Natural killer cell (primary cell): ENCODE results near the gene OPHN1. TPM values are rescaled to one million over a fixed set of nuclear protein-coding genes. Genes with fewer than 3 reads are reported as not detected.

Experiments
- ATAC-seq, 3 donors: fragments of 150-1000 bp in 2 of 3; fragments of 200-7000 bp in 1 of 3; cut with Tn5 transposase; 1 replicate in 1 of 3; 2 replicates in 2 of 3; pipeline ENCODE4 v1.10.0; 2021; ENCODE audit warnings: mild to moderate bottlenecking in 2 of 3, moderate library complexity in 2 of 3
- DNase-seq, 2 donors: peaks; one replicate each; pipeline versions ENCODE4 v3.0.0 to v3.0.0-alpha.2; 2013 to 2021; ENCODE audit warnings: mixed read lengths in 1 of 2
- H3K27ac ChIP-seq: one replicate; pipeline ENCODE4 v1.5.1; 2013; ENCODE audit warnings: mild to moderate bottlenecking, low read length
- H3K27me3 ChIP-seq: one replicate; pipeline ENCODE4 v1.6.1; 2013; ENCODE audit warnings: low read length; ENCODE audit not compliant: control insufficient read depth, insufficient read depth
- H3K36me3 ChIP-seq: one replicate; pipeline ENCODE4 v1.6.1; 2013; ENCODE audit warnings: low read length; ENCODE audit not compliant: control insufficient read depth, insufficient read depth
- H3K4me1 ChIP-seq: one replicate; pipeline ENCODE4 v1.6.1; 2013; ENCODE audit warnings: low read length; ENCODE audit not compliant: control insufficient read depth, insufficient read depth
- H3K4me3 ChIP-seq: one replicate; pipeline ENCODE4 v1.5.1; 2013; ENCODE audit warnings: low read length
- H3K9me3 ChIP-seq: one replicate; pipeline ENCODE4 v1.6.1; 2013; ENCODE audit warnings: low read length; ENCODE audit not compliant: control insufficient read depth, insufficient read depth
- H3K27ac Mint-ChIP-seq, 2 donors: one replicate each; pipeline ENCODE4 v1.8.0; 2022; ENCODE audit warnings: mild to moderate bottlenecking in 2 of 2, mixed read lengths in 2 of 2, moderate library complexity in 1 of 2
- H3K27me3 Mint-ChIP-seq, 2 donors: one replicate each; pipeline ENCODE4 v1.8.0; 2022; ENCODE audit warnings: low read depth in 2 of 2, mixed read lengths in 2 of 2
- H3K36me3 Mint-ChIP-seq: one replicate; pipeline ENCODE4 v1.8.0; 2022; ENCODE audit warnings: mixed read lengths
- H3K4me1 Mint-ChIP-seq, 2 donors: one replicate each; pipeline ENCODE4 v1.8.0; 2022; ENCODE audit warnings: mixed read lengths in 2 of 2
- H3K4me3 Mint-ChIP-seq: one replicate; pipeline ENCODE4 v1.8.0; 2022; ENCODE audit warnings: mild to moderate bottlenecking, moderate library complexity, mixed read lengths
- H3K9me3 Mint-ChIP-seq, 2 donors: one replicate each; pipeline ENCODE4 v1.8.0; 2022; ENCODE audit warnings: mixed read lengths in 2 of 2
- CTCF ChIP-seq: fragments of 200-600 bp; IDR thresholded peaks from one replicate; pipeline ENCODE4 v1.8.0; 2022; ENCODE audit warnings: antibody characterized with exemption
- WGBS: methylation state at CpG from one replicate; pipeline ENCODE4 v1.1.7; 2013; ENCODE audit warnings: missing lambda C conversion rate; ENCODE audit not compliant: insufficient coverage; 5-methylcytosine and 5-hydroxymethylcytosine counted together
- intact Hi-C: fragments of 100-400 bp; cut with micrococcal nuclease; formaldehyde crosslinking; loops from one replicate; pipeline ENCODE4 v1.14.2; 2022
- total RNA-seq, 4 donors: library from RNA; stranded (reverse); fragments of 120-200 nt in 1 of 4; gene quantifications; one replicate each; pipeline versions ENCODE4 v1.2.3 to v1.2.4, GENCODE V29; 2013 to 2022

OPHN1 gene
- total RNA-seq, 3 donors from 2014 or later (not counting 1 experiment from before 2014, with no cell fraction given): 1.4 to 5.6 (median 3.7) TPM

GRCh38 chrX:68463880-68464279 lies 30.6 kb upstream of the OPHN1 start:
- no CpG with 5 or more reads among the region's 1 CpG for WGBS

GRCh38 chrX:68462653-68463052 lies 29.4 kb upstream of the OPHN1 start:
- no peak overlapping the region for H3K27ac ChIP-seq
- Mint-ChIP-seq H3K4me3 (no peak overlapping the region), H3K4me1 (peaks cover 0 to 4% of the 10 kb centered on the region in 2 donors), H3K9me3 (no peaks in the 10 kb centered on the region), H3K27me3 (peaks cover 2 to 8% of the 10 kb centered on the region in 2 donors), H3K36me3 (no peaks in the 10 kb centered on the region), H3K27ac (no peak overlapping the region)
- H3K27me3 ChIP-seq: no peaks in the 10 kb centered on the region
- WGBS: 45% methylated on average over 3 of the region's 8 CpGs
- no peaks in the 10 kb centered on the region for H3K9me3 ChIP-seq
- DNase-seq: peak in 1 of 2 donors; percentile 51
- no peaks in the 10 kb centered on the region for H3K36me3 ChIP-seq
- intact Hi-C loops: loop anchor here (1.0 kb wide), 1 partner anchor 265 kb away; no protein-coding TSS in a partner anchor
- ATAC-seq: peak; percentile 46 to 86 (median 82)
- H3K4me3 ChIP-seq: no peak overlapping the region
- no peaks in the 10 kb centered on the region for H3K4me1 ChIP-seq
- peak; percentile 56 for TF ChIP-seq CTCF

More at GRCh38 chrX:68463880-68464279, 30.6 kb upstream of the OPHN1 start:
- no peaks in the 10 kb centered on the region for H3K9me3 ChIP-seq
- Mint-ChIP-seq H3K4me1 (peaks cover 0 to 4% of the 10 kb centered on the region in 2 donors), H3K9me3 (no peaks in the 10 kb centered on the region), H3K4me3 (no peak overlapping the region), H3K36me3 (no peaks in the 10 kb centered on the region), H3K27me3 (peaks cover 3 to 8% of the 10 kb centered on the region in 2 donors), H3K27ac (no peak overlapping the region)
- no peak for DNase-seq
- H3K4me3 ChIP-seq: no peak overlapping the region
- H3K36me3 ChIP-seq: no peaks in the 10 kb centered on the region
- H3K27ac ChIP-seq: no peak overlapping the region
- TF ChIP-seq CTCF: no peak
- ATAC-seq: no peak
- no peaks in the 10 kb centered on the region for H3K27me3 ChIP-seq
- intact Hi-C loops: no loop called here
- no peaks in the 10 kb centered on the region for H3K4me1 ChIP-seq

GRCh38 chrX:68462197-68462596 lies 28.9 kb upstream of the OPHN1 start:
- Histone ChIP-seq H3K36me3 (no peaks in the 10 kb centered on the region), H3K4me1 (no peaks in the 10 kb centered on the region), H3K9me3 (no peaks in the 10 kb centered on the region), H3K27ac (no peak overlapping the region), H3K4me3 (no peak overlapping the region), H3K27me3 (no peaks in the 10 kb centered on the region)
- TF ChIP-seq CTCF: no peak
- Mint-ChIP-seq H3K4me1 (peaks cover 0 to 4% of the 10 kb centered on the region in 2 donors), H3K27ac (no peak overlapping the region), H3K27me3 (peaks cover 0 to 9% of the 10 kb centered on the region in 2 donors), H3K9me3 (no peaks in the 10 kb centered on the region), H3K36me3 (no peaks in the 10 kb centered on the region), H3K4me3 (no peak overlapping the region)
- DNase-seq (no peak), ATAC-seq (no peak)
- intact Hi-C loops: loop anchor here (1.0 kb wide), 1 partner anchor 265 kb away; no protein-coding TSS in a partner anchor
- 82% methylated on average over 7 of the region's 8 CpGs for WGBS

GRCh38 chrX:68461576-68461975 lies 28.3 kb upstream of the OPHN1 start:
- ATAC-seq (no peak), DNase-seq (no peak)
- no peaks in the 10 kb centered on the region for H3K9me3 Mint-ChIP-seq
- Histone ChIP-seq H3K27me3 (no peaks in the 10 kb centered on the region), H3K9me3 (no peaks in the 10 kb centered on the region), H3K27ac (no peak overlapping the region), H3K4me1 (no peaks in the 10 kb centered on the region), H3K4me3 (no peak overlapping the region), H3K36me3 (no peaks in the 10 kb centered on the region)
- no peaks in the 10 kb centered on the region for H3K36me3 Mint-ChIP-seq
- intact Hi-C loops: no loop called here
- H3K4me1 Mint-ChIP-seq: peaks cover 0 to 4% of the 10 kb centered on the region in 2 donors
- H3K27me3 Mint-ChIP-seq: peaks cover 0 to 11% of the 10 kb centered on the region in 2 donors
- TF ChIP-seq CTCF: no peak
- no peak overlapping the region for H3K4me3 Mint-ChIP-seq
- no peak overlapping the region for H3K27ac Mint-ChIP-seq
